Smooth muscle cell (in vitro differentiated cells): ENCODE measurements around the gene PDE10A. TPM values are rescaled to one million over a fixed set of nuclear protein-coding genes. Genes with fewer than 3 reads are reported as not detected.

Experiments used
- polyA plus RNA-seq: library from polyadenylated mRNA; unstranded; fragments of >200 nt; fragmentation: Nextera tagmentation; extraction: Ambion mirVana; gene quantifications from 2 replicates; pipeline ENCODE4 v1.2.1, GENCODE V29; 2016
- small RNA-seq: library from RNA; depleted of rRNA; stranded (forward); fragments of <200 nt; gene quantifications from one replicate; pipeline ENCODE3, GENCODE V24; 2014
- total RNA-seq: library from RNA; depleted of rRNA; stranded (reverse); fragments of >200 nt; gene quantifications from 2 replicates; pipeline ENCODE4 v1.2.3, GENCODE V29; 2014

Gene PDE10A
- total and polyA plus RNA-seq, 2 experiments from 2014 or later: 2.0 to 5.6 TPM

Small RNA genes within 50 kb of the gene (small RNA-seq; reads per million reads assigned to genes)
- gene RNA5SP226: 1.9 reads per million, percentile 42 among the genes with 10 or more reads in this experiment
